Neutrophil (primary cell): ENCODE data around the gene XRCC4.

Experiments
- H3K27ac ChIP-seq: fragments of 200-600 bp; sonication (generic); 2 replicates; pipeline ENCODE4 v1.5.1; 2016; ENCODE audit warnings: mild to moderate bottlenecking, moderate library complexity
- H3K27me3 ChIP-seq: fragments of 200-600 bp; sonication (generic); 2 replicates; pipeline ENCODE4 v1.6.0; 2016; ENCODE audit warnings: mild to moderate bottlenecking
- H3K36me3 ChIP-seq: fragments of 200-600 bp; sonication (generic); 2 replicates; pipeline ENCODE4 v1.5.1; 2017
- H3K4me1 ChIP-seq, 2 experiments: fragments of 200-600 bp in 1 of 2; sonication (generic) in 1 of 2; 1 replicate in 1 of 2; 2 replicates in 1 of 2; pipeline versions ENCODE4 v1.5.1 to v1.6.1; 2013 to 2016; ENCODE audit warnings: low read depth in 1 of 2, low read length in 1 of 2, mild to moderate bottlenecking in 1 of 2, moderate library complexity in 1 of 2; ENCODE audit not compliant: control insufficient read depth in 1 of 2, insufficient read depth in 1 of 2
- H3K4me3 ChIP-seq, 2 experiments: fragments of 200-600 bp in 1 of 2; sonication (generic) in 1 of 2; 1 replicate in 1 of 2; 2 replicates in 1 of 2; pipeline ENCODE4 v1.5.1; 2013 to 2016; ENCODE audit warnings: low read depth in 1 of 2, low read length in 1 of 2, mild to moderate bottlenecking in 1 of 2, moderate library complexity in 1 of 2
- H3K9me3 ChIP-seq: fragments of 200-600 bp; sonication (generic); 2 replicates; pipeline ENCODE4 v1.5.1; 2016
- TF ChIP-seq, protein P1 (sequence below): fragments of 200-600 bp; sonication (generic); IDR thresholded peaks from 2 replicates; pipeline ENCODE4 v1.5.1; 2016; ENCODE audit warnings: antibody characterized with exemption

XRCC4 gene

DNA sequence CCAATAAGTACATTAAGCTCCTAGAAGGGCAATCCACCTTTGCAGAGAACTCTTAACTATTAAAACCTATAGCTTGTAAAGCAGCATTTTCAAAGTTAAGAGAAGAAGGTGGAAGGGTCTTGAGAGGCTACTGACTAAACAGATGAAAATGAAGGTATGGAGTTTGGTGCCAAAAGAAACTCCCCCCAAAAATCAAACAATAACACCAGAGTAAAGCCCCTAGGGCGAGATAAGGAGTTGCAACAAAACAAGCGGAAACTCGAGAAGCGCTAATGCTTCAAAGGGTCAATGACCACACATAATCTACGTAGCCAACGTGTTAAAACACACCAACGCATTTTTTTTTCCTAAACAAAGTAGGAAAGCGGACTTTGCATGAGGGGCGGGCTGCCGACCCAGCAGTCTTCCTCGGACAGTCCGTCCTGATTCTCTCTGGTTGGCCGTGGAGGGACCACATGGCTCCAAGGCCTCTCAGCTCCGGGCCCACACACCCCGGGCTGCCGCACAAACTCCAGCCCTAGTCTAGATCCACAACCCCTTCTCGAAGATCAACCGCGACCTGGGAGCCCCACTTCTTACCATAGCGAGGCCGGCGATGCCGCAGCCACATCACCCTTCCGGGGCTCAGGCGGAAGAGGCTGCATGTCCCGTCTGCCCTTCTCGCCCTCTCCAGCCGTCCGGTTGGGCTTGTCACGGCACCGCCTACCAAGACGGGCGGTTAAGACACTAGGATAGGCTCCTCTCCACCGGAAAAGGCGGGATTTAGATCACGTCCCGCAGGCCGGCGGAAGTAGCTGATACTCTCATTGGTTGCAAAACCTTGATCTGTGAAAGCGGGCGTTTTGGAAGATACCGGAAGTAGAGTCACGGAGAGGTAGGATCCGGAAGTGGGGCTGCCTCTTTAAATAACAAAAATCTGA lies at the start of gene XRCC4, which contains the start of gene TMEM167A:
TSS of gene XRCC4 (plus strand) at position 806 of the 920 bp plus-strand sequence. CDS start 27,373 bp downstream, outside the sequence.
TSS of gene TMEM167A (minus strand) at position 653 of the 920 bp plus-strand sequence. CDS start at position 582, 71 bp downstream.
- no peaks in the 10 kb centered on the region for H3K36me3 ChIP-seq
- H3K9me3 ChIP-seq, result no peaks in the 10 kb centered on the region
- H3K27ac ChIP-seq, result peak within 1 kb of the TSS; percentile 86
- H3K4me3 ChIP-seq, result peak within 1 kb of the TSS; percentile 94 to 100
- H3K4me1 ChIP-seq, result peaks cover 18 to 21% of the 10 kb centered on the region in 2 experiments
- TF ChIP-seq, protein P1, sequence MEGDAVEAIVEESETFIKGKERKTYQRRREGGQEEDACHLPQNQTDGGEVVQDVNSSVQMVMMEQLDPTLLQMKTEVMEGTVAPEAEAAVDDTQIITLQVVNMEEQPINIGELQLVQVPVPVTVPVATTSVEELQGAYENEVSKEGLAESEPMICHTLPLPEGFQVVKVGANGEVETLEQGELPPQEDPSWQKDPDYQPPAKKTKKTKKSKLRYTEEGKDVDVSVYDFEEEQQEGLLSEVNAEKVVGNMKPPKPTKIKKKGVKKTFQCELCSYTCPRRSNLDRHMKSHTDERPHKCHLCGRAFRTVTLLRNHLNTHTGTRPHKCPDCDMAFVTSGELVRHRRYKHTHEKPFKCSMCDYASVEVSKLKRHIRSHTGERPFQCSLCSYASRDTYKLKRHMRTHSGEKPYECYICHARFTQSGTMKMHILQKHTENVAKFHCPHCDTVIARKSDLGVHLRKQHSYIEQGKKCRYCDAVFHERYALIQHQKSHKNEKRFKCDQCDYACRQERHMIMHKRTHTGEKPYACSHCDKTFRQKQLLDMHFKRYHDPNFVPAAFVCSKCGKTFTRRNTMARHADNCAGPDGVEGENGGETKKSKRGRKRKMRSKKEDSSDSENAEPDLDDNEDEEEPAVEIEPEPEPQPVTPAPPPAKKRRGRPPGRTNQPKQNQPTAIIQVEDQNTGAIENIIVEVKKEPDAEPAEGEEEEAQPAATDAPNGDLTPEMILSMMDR, result peak; percentile 35
- no peaks in the 10 kb centered on the region for H3K27me3 ChIP-seq

DNA sequence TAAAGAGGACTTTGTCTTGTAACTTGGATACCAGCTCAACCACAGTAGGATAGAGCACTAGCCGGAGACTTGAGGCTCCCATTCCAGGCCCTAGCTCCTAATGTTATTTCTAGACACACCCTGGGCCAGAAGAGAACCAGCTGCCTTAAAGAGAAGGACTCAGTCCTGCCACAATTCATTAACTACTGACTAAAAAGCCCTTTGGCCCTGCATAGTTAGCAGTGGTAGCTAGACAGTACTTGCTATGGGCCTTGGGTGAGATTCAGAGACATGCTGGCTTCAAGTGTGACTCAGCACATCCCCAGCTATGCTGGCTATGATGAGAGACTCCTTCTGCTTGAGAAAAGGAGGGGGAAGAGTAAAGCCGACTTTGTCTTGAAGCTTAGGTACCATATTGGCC lies 47.4 kb upstream of the XRCC4 start:
- Histone ChIP-seq H3K27me3 (no peaks in the 10 kb centered on the region), H3K4me1 (no peaks in the 10 kb centered on the region), H3K36me3 (no peaks in the 10 kb centered on the region), H3K9me3 (no peaks in the 10 kb centered on the region), H3K27ac (no peak overlapping the region), H3K4me3 (no peak overlapping the region)
- TF ChIP-seq, protein P1, result no peak

DNA sequence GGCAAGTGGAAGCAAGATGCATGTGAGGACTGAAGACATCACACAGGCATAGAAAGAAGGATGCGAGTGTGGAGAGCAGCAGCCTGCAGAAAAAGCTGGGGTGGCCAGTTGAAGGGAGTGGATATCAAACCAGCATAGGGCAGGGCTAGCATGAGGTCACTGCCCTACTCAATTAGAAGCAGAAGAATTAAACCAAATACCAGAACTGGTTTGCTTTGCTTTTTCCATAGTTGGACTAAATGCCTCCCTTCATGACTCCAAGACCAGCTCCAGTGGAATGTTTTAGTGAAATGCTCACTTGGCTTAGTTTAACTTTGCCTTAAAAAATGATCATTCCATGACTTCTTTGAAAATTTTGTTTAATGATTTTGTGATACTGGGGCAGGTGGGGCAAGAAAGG lies 46.0 kb upstream of the XRCC4 start:
- Histone ChIP-seq H3K27me3 (no peaks in the 10 kb centered on the region), H3K36me3 (no peaks in the 10 kb centered on the region), H3K4me1 (no peaks in the 10 kb centered on the region), H3K27ac (no peak overlapping the region), H3K9me3 (no peaks in the 10 kb centered on the region), H3K4me3 (no peak overlapping the region)
- TF ChIP-seq, protein P1, result no peak

DNA sequence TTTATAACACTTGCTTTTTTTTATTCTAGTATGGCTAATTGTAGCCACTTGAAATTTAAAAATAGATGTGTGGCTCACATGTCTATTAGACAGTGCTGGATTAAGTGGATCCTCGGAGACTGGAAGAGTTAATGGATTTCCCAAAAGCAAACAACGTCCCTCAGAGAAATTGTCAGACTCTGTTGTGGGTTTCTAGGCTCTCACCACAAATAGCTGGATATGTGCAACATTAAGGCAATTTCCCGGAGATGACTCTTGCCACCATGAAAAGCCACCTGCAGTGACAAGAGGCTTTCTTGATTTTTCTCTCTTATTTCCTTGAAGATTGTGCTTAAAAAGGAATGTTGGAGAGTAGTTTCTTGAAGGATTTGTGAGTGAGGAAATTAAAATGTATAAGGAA lies 43.3 kb upstream of the XRCC4 start:
- H3K27me3 ChIP-seq, result no peaks in the 10 kb centered on the region
- no peaks in the 10 kb centered on the region for H3K4me1 ChIP-seq
- H3K27ac ChIP-seq, result no peak overlapping the region
- H3K36me3 ChIP-seq, result no peaks in the 10 kb centered on the region
- no peaks in the 10 kb centered on the region for H3K9me3 ChIP-seq
- TF ChIP-seq, protein P1, result no peak
- H3K4me3 ChIP-seq, result no peak overlapping the region

DNA sequence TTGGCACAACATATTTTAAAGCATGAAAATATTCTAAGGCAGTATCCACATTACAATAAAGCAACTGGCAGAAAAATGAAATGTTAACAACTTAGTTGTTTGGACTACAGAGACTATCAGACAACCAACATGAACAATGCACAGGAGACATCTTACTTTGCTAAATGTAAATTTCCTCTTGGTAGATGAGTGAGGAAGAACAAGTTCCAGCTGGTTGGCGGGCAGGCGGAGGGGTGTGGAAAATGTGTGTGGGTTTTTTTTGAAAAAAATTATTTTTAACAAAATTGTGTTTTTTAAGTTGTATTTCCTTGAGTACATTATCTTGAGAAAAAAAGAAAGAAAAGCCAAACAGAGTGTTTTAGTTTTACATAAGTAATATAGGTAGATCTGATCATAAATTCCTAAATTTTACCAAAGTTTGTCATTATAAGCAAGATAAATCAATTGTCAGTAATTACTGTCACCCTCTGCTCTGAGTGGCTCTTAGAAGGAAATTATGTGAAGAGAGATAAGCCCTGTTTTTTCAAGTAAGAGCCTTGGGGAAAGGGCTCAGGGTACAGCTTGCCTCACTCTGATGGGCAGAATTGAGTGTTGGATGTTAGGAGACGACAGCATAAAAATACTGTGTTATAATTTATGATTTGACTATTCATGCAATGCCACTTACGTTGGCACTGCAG lies 42.7 kb upstream of the XRCC4 start:
- no peaks in the 10 kb centered on the region for H3K4me1 ChIP-seq
- no peaks in the 10 kb centered on the region for H3K9me3 ChIP-seq
- no peak overlapping the region for H3K27ac ChIP-seq
- TF ChIP-seq, protein P1, result no peak
- no peaks in the 10 kb centered on the region for H3K36me3 ChIP-seq
- no peaks in the 10 kb centered on the region for H3K27me3 ChIP-seq
- no peak overlapping the region for H3K4me3 ChIP-seq
